Measurements from ENCODE around the gene ZNF853.

- TF ChIP-seq CTCF (IDR thresholded peaks at IDR 0.05; ENCODE audit: low read depth, low read length, missing input control) (no peak), RXRA (IDR thresholded peaks at IDR 0.05) (no peak), YY1 (IDR thresholded peaks at IDR 0.05) (no peak)
- TF ChIP-seq, protein P1, sequence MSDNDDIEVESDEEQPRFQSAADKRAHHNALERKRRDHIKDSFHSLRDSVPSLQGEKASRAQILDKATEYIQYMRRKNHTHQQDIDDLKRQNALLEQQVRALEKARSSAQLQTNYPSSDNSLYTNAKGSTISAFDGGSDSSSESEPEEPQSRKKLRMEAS (IDR thresholded peaks at IDR 0.05) = no peak
Observed at GRCh38 chr7:6640246-6640721, 24.9 kb downstream of the ZNF853 start.

Measured in liver (tissue), 3 donors.